Subcutaneous abdominal adipose tissue (tissue), 5 donors: Measurements from ENCODE around the gene CYP24A1.
"Not testable (repeated sequence)": the region's sequence is repeated elsewhere in the genome, so short reads cannot be mapped to it uniquely, and the experiment has no call there.

ENCODE experiments used
- H3K27ac ChIP-seq: one replicate; pipeline ENCODE4 v1.7.0; 2013; ENCODE audit warnings: low read depth, mild to moderate bottlenecking, inconsistent platforms, low read length, moderate library complexity
- H3K27me3 ChIP-seq, 5 donors: one replicate each; pipeline ENCODE4 v1.7.0; 2013; ENCODE audit warnings: low read length in 5 of 5, inconsistent platforms in 1 of 5; ENCODE audit not compliant: control insufficient read depth in 5 of 5, insufficient read depth in 4 of 5
- H3K36me3 ChIP-seq, 5 donors: one replicate each; pipeline ENCODE4 v1.7.0; 2013; ENCODE audit warnings: low read length in 5 of 5; ENCODE audit not compliant: control insufficient read depth in 5 of 5, insufficient read depth in 5 of 5
- H3K4me1 ChIP-seq, 5 donors: one replicate each; pipeline ENCODE4 v1.7.0; 2013; ENCODE audit warnings: low read length in 5 of 5, mild to moderate bottlenecking in 3 of 5, moderate library complexity in 1 of 5; ENCODE audit not compliant: control insufficient read depth in 5 of 5, insufficient read depth in 5 of 5
- H3K4me3 ChIP-seq, 5 donors: one replicate each; pipeline ENCODE4 v1.7.0; 2013; ENCODE audit warnings: low read length in 5 of 5, low read depth in 1 of 5
- H3K9ac ChIP-seq, 5 donors: one replicate each; pipeline ENCODE4 v1.7.0; 2013; ENCODE audit warnings: low read length in 5 of 5, mild to moderate bottlenecking in 4 of 5, moderate library complexity in 3 of 5
- H3K9me3 ChIP-seq, 5 donors: one replicate each; pipeline ENCODE4 v1.7.0; 2013; ENCODE audit warnings: low read length in 5 of 5; ENCODE audit not compliant: control insufficient read depth in 5 of 5
- donor health status: healthy.
- donor health status: healthy.
- donor health status: healthy.
- donor health status: healthy.
- donor health status: healthy.

The CYP24A1 gene

GRCh38 chr20:54126806-54127655 lies 46.8 kb downstream of the CYP24A1 start:
- Histone ChIP-seq H3K9ac (no peak overlapping the region), H3K27ac (no peak overlapping the region), H3K36me3 (no peaks in the 10 kb centered on the region), H3K4me1 (peaks cover 0 to 4% (median 0%) of the 10 kb centered on the region in 5 donors), H3K27me3 (peaks cover 0 to 4% (median 0%) of the 10 kb centered on the region in 5 donors), H3K4me3 (no peak overlapping the region), H3K9me3 (peaks cover 0 to 3% (median 0%) of the 10 kb centered on the region in 5 donors)

GRCh38 chr20:54126328-54126727 lies 47.5 kb downstream of the CYP24A1 start:
- not testable (repeated sequence) for H3K9ac ChIP-seq, H3K27ac ChIP-seq, H3K27me3 ChIP-seq, H3K9me3 ChIP-seq, H3K4me1 ChIP-seq, H3K36me3 ChIP-seq, H3K4me3 ChIP-seq

- Histone ChIP-seq H3K9ac (no peak overlapping the region), H3K9me3 (no peaks in the 10 kb centered on the region), H3K27ac (no peak overlapping the region), H3K4me1 (no peaks in the 10 kb centered on the region), H3K36me3 (no peaks in the 10 kb centered on the region), H3K4me3 (no peak overlapping the region), H3K27me3 (peaks cover 0 to 4% (median 0%) of the 10 kb centered on the region in 5 donors)
These were observed 50.1 kb downstream of the CYP24A1 start for GRCh38 chr20:54123587-54124180.

- H3K4me1 ChIP-seq: no peaks in the 10 kb centered on the region
- no peak overlapping the region for H3K4me3 ChIP-seq
- H3K9ac ChIP-seq: no peak overlapping the region
- peaks cover 0 to 4% (median 0%) of the 10 kb centered on the region in 5 donors for H3K27me3 ChIP-seq
- H3K27ac ChIP-seq: no peak overlapping the region
- no peaks in the 10 kb centered on the region for H3K9me3 ChIP-seq
- H3K36me3 ChIP-seq: no peaks in the 10 kb centered on the region
These were observed 50.9 kb downstream of the CYP24A1 start for GRCh38 chr20:54122681-54123586.

- Histone ChIP-seq H3K4me3 (no peak overlapping the region), H3K36me3 (no peaks in the 10 kb centered on the region), H3K9me3 (no peaks in the 10 kb centered on the region), H3K27ac (no peak overlapping the region), H3K4me1 (no peaks in the 10 kb centered on the region), H3K9ac (no peak overlapping the region), H3K27me3 (peaks cover 0 to 4% (median 0%) of the 10 kb centered on the region in 5 donors)
These were observed 51.6 kb downstream of the CYP24A1 start for GRCh38 chr20:54122189-54122588.

GRCh38 chr20:54119744-54120143 lies 54.0 kb downstream of the CYP24A1 start:
- H3K9ac ChIP-seq: no peak overlapping the region
- no peaks in the 10 kb centered on the region for H3K27me3 ChIP-seq
- no peak overlapping the region for H3K4me3 ChIP-seq
- no peaks in the 10 kb centered on the region for H3K9me3 ChIP-seq
- peaks cover 0 to 7% (median 0%) of the 10 kb centered on the region in 5 donors for H3K4me1 ChIP-seq
- no peak overlapping the region for H3K27ac ChIP-seq
- no peaks in the 10 kb centered on the region for H3K36me3 ChIP-seq

- Histone ChIP-seq H3K36me3 (no peaks in the 10 kb centered on the region), H3K9me3 (no peaks in the 10 kb centered on the region), H3K9ac (no peak overlapping the region), H3K4me1 (peaks cover 0 to 7% (median 0%) of the 10 kb centered on the region in 5 donors), H3K27me3 (no peaks in the 10 kb centered on the region), H3K27ac (no peak overlapping the region), H3K4me3 (no peak overlapping the region)
These were observed 55.4 kb downstream of the CYP24A1 start for GRCh38 chr20:54118220-54119001.

- Histone ChIP-seq H3K9ac (no peak overlapping the region), H3K27me3 (no peaks in the 10 kb centered on the region), H3K9me3 (no peaks in the 10 kb centered on the region), H3K4me1 (peaks cover 0 to 12% (median 0%) of the 10 kb centered on the region in 5 donors), H3K36me3 (no peaks in the 10 kb centered on the region), H3K4me3 (no peak overlapping the region), H3K27ac (no peak overlapping the region)
These were observed 57.1 kb downstream of the CYP24A1 start for GRCh38 chr20:54116550-54117235.
